Activated CD8-positive, alpha-beta T cell treated with anti-CD3 and anti-CD28 coated beads for 36 hours (primary cell): ENCODE results near the gene CAMK4. TPM values are rescaled to one million over a fixed set of nuclear protein-coding genes. Genes with fewer than 3 reads are reported as not detected.

Source experiments
- ATAC-seq: fragments of 200-7000 bp; cut with Tn5 transposase; one replicate; pipeline ENCODE4 v1.10.0; 2021; ENCODE audit warnings: mild to moderate bottlenecking, moderate library complexity
- CTCF ChIA-PET: fragments of 350-600 bp; sonication (Branson Sonifier 250); formaldehyde crosslinking; loops from one replicate; lab custom pipeline; 2021; ENCODE audit warnings: antibody characterized with exemption; lab: Charles Lee
- POLR2A ChIA-PET: fragments of 350-600 bp; sonication (Branson Sonifier 250); formaldehyde crosslinking; loops from one replicate; lab custom pipeline; 2021; ENCODE audit warnings: antibody characterized with exemption; lab: Charles Lee
- DNase-seq: peaks from one replicate; pipeline ENCODE4 v3.0.0-alpha.2; 2020
- H3K27ac Mint-ChIP-seq: one replicate; pipeline ENCODE4 v1.8.0; 2021; ENCODE audit warnings: mild to moderate bottlenecking, mixed read lengths
- H3K27me3 Mint-ChIP-seq: one replicate; pipeline ENCODE4 v1.8.0; 2021; ENCODE audit warnings: mixed read lengths
- H3K36me3 Mint-ChIP-seq: one replicate; pipeline ENCODE4 v1.8.0; 2021; ENCODE audit warnings: low read depth, mixed read lengths
- H3K4me1 Mint-ChIP-seq: one replicate; pipeline ENCODE4 v1.8.0; 2021; ENCODE audit warnings: low read depth, mixed read lengths
- H3K4me3 Mint-ChIP-seq: one replicate; pipeline ENCODE4 v1.8.0; 2021; ENCODE audit warnings: mild to moderate bottlenecking, moderate library complexity, mixed read lengths
- H3K9me3 Mint-ChIP-seq: one replicate; pipeline ENCODE4 v1.8.0; 2021; ENCODE audit warnings: mixed read lengths
- CTCF ChIP-seq: fragments of 200-600 bp; IDR thresholded peaks from one replicate; pipeline ENCODE4 v1.8.0; 2022; ENCODE audit warnings: antibody characterized with exemption, mild to moderate bottlenecking
- intact Hi-C: fragments of 100-400 bp; cut with micrococcal nuclease; formaldehyde crosslinking; loops from one replicate; pipeline ENCODE4 v1.10.0; 2022
- total RNA-seq, 2 experiments: library from RNA; stranded (reverse); gene quantifications; one replicate each; pipeline ENCODE4 v1.2.3, GENCODE V29; 2021

Gene CAMK4
- total RNA-seq, 2 experiments from 2014 or later = 79.7 to 80.7 TPM

GRCh38 chr5:111461255-111461671 is 237.1 kb downstream of the CAMK4 start:
- H3K27ac Mint-ChIP-seq = peak overlapping the region; percentile 35

GRCh38 chr5:111461934-111462333 is 237.8 kb downstream of the CAMK4 start:
- intact Hi-C loops = no loop called here
- Mint-ChIP-seq H3K4me1 (peaks cover 22% of the 10 kb centered on the region), H3K27me3 (no peaks in the 10 kb centered on the region), H3K9me3 (peaks cover 14% of the 10 kb centered on the region), H3K4me3 (no peak overlapping the region), H3K36me3 (peaks cover 55% of the 10 kb centered on the region), H3K27ac (peak overlapping the region; percentile 37)
- ChIA-PET CTCF (interaction anchor here (0.8 to 1.2 kb wide), 2 partner anchors 128 to 307 kb away, joined by 3 read pairs; no protein-coding TSS in a partner anchor), POLR2A (no interaction called here)
- TF ChIP-seq CTCF = no peak
- no peak for ATAC-seq
- DNase-seq = no peak

More at GRCh38 chr5:111461255-111461671, 237.1 kb downstream of the CAMK4 start:
- H3K27me3 Mint-ChIP-seq = no peaks in the 10 kb centered on the region
- ChIA-PET CTCF (interaction anchor here (0.8 to 1.2 kb wide), 2 partner anchors 128 to 302 kb away, joined by 3 read pairs; no protein-coding TSS in a partner anchor), POLR2A (no interaction called here)
- H3K4me3 Mint-ChIP-seq = no peak overlapping the region
- no peak for ATAC-seq
- no peak for TF ChIP-seq CTCF
- no peak for DNase-seq
- H3K4me1 Mint-ChIP-seq = peaks cover 22% of the 10 kb centered on the region
- H3K9me3 Mint-ChIP-seq = peaks cover 11% of the 10 kb centered on the region
- H3K36me3 Mint-ChIP-seq = peaks cover 53% of the 10 kb centered on the region
- intact Hi-C loops = no loop called here

- DNase-seq (no peak), ATAC-seq (no peak)
- H3K4me3 Mint-ChIP-seq = no peak overlapping the region
- H3K4me1 Mint-ChIP-seq = peaks cover 18% of the 10 kb centered on the region
- TF ChIP-seq CTCF = no peak
- CTCF ChIA-PET = interaction anchor here (1.1 kb wide), 1 partner anchor 13 kb away, joined by 3 read pairs; no protein-coding TSS in a partner anchor
- intact Hi-C loops = no loop called here
- POLR2A ChIA-PET = interaction anchor here (0.7 kb wide), 1 partner anchor 234 kb away, joined by 4 read pairs; no protein-coding TSS in a partner anchor
- peaks cover 51% of the 10 kb centered on the region for H3K36me3 Mint-ChIP-seq
- H3K27me3 Mint-ChIP-seq = no peaks in the 10 kb centered on the region
- peak overlapping the region; percentile 53 for H3K27ac Mint-ChIP-seq
- H3K9me3 Mint-ChIP-seq = peaks cover 14% of the 10 kb centered on the region
Measured at GRCh38 chr5:111463311-111463710, 239.1 kb downstream of the CAMK4 start.

GRCh38 chr5:111469293-111469896 is 245.2 kb downstream of the CAMK4 start:
- ATAC-seq (no peak), DNase-seq (no peak)
- no peak for TF ChIP-seq CTCF
- Mint-ChIP-seq H3K4me1 (peaks cover 7% of the 10 kb centered on the region), H3K36me3 (peaks cover 28% of the 10 kb centered on the region), H3K27me3 (no peaks in the 10 kb centered on the region), H3K9me3 (peaks cover 17% of the 10 kb centered on the region), H3K4me3 (no peak overlapping the region), H3K27ac (peak overlapping the region; percentile 37)
- ChIA-PET CTCF (interaction anchor here (1.9 kb wide), 1 partner anchor 62 kb away, joined by 5 read pairs; no protein-coding TSS in a partner anchor), POLR2A (no interaction called here)
- intact Hi-C loops = no loop called here

- ChIA-PET POLR2A (no interaction called here), CTCF (interaction anchor here (1.9 kb wide), 1 partner anchor 62 kb away, joined by 5 read pairs; no protein-coding TSS in a partner anchor)
- Mint-ChIP-seq H3K4me1 (peaks cover 7% of the 10 kb centered on the region), H3K4me3 (no peak overlapping the region), H3K36me3 (peaks cover 26% of the 10 kb centered on the region), H3K27me3 (no peaks in the 10 kb centered on the region), H3K27ac (no peak overlapping the region), H3K9me3 (peaks cover 14% of the 10 kb centered on the region)
- DNase-seq (no peak), ATAC-seq (no peak)
- no peak for TF ChIP-seq CTCF
- intact Hi-C loops = loop anchor here (10.0 kb wide), 1 partner anchor 315 kb away; no protein-coding TSS in a partner anchor
Measured at GRCh38 chr5:111469903-111470302, 245.7 kb downstream of the CAMK4 start.
